DND-41 (cell line): Measurements from ENCODE around the gene GLYATL2.

Experiments used
- CTCF ChIP-seq: IDR thresholded peaks from 2 replicates; pipeline ENCODE4 v1.5.1; 2012; ENCODE audit warnings: borderline replicate concordance, low read length, moderate library complexity, mild to moderate bottlenecking; ENCODE audit not compliant: poor library complexity, severe bottlenecking; ENCODE audit errors: extremely low read depth
- EZH2 ChIP-seq: IDR thresholded peaks from 3 replicates; pipeline ENCODE4 v1.6.1; 2012; ENCODE audit warnings: borderline replicate concordance, low read depth, mild to moderate bottlenecking, moderate library complexity, low read length, inconsistent platforms; ENCODE audit not compliant: severe bottlenecking

GRCh38 chr11:58813693-58814092 lies 30.8 kb downstream of the GLYATL2 start:
- TF ChIP-seq CTCF (no peak), EZH2 (no peak)
